GM21529 (cell line): ENCODE data around the gene SS18L1.
"Not testable (repeated sequence)": the region's sequence is repeated elsewhere in the genome, so short reads cannot be mapped to it uniquely, and the experiment has no call there.

Source experiments
- ATAC-seq: cut with Tn5 transposase; IDR thresholded peaks from one replicate; pipeline ENCODE4 v1.9.1; 2021; ENCODE audit not compliant: unreplicated experiment

Gene SS18L1

DNA sequence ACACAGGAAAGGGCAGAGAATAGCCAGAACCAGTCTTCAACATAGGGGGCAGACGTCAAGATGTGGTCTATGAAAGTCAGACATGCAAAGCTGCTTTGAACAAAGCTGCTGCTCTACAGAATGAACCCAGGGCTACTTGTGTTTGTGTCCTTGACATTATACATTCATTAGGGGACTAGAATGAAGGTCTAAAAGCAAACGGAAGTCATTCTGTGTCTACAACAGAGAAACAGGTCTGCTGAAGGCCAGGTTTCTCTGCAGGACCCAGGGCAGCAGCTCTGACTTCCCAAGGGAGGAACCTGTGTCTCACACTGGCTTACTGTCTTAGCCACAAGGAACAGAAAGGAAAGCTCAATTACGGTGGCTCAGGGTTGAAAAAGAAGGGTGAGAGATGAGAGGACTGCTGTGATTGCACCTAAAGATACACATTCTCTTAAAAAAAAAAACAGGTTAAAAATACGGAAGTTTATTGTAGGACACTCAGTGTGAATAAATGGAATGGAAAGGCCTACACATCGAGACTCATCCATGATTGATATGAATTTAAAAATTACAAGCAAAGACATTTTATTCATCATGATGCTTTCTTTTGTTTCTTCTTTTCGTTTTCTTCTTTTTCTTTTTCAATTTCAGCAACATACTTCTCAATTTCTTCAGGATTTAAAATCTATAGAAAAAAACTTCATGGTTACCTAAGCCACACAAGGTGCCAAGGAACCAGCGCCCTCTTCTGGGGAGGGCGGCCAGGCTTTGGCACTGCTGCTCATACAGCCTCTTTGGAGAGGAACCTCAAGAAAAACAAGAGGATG lies 7.1 kb upstream of the SS18L1 start:
- ATAC-seq, result no peak

DNA sequence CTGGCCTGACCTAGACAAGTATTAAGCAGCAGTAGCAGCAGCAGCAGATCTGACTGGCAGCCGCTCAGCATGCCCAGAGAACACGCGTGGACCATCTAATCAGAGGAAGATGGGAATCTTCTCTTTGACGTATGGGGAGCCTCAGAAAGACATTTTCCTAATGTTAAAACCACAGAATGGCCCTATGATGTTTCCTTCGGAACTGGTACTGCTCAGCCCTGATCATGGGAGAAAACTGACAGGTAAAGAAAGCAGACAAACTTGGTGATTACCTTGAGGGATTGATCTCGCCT lies 6.5 kb upstream of the SS18L1 start:
- ATAC-seq, result no peak

DNA sequence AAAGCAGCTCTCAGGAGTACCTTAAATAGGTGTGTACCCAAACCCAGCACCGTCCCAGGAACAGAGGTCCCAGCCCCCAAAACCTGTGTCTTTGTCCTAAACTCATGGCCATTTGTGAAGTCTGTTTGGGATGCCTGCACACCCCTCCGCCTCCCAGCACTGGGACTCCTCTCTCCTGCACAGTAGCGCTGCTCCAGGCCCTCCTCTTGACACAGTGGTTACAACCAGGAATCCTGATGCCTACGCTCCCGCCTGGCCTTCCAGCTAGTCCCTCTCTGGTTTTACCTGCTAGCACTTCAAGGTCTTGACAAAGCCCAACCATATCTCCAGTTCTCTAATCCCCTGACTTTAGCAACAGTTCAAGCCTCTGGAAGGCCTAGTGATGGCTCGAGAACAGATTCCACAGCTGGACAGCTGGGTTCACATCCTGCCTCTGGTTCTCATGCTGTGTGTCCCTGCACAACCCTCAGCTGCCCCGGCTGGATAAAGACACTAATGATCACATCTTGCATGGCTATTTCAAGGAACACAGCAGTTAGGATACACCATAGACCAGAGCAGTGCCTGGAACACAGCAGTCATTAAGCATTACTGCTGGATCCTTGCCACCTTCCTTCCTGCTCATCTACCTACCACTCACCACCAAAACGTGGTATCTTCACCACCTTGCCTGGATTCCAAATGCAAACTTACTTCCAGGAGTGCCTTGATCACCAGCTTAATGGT lies 5.9 kb upstream of the SS18L1 start:
- no peak for ATAC-seq

DNA sequence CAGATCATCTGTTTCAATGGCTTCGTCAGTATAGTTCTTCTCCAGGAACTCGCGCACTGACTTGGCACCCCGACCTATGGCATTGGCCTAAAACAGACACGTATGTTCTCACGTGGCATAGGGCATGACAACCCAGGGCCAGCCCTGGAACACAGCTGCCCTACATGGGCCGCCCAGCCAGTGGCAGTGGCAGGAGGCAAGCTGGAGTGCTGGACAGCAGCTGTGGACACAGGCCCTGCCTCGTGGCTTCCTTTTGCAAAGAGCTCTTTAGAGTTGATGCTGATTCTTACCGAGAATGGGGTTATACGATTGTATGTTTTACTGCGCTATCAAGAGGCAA lies 5.4 kb upstream of the SS18L1 start:
- ATAC-seq, result no peak

DNA sequence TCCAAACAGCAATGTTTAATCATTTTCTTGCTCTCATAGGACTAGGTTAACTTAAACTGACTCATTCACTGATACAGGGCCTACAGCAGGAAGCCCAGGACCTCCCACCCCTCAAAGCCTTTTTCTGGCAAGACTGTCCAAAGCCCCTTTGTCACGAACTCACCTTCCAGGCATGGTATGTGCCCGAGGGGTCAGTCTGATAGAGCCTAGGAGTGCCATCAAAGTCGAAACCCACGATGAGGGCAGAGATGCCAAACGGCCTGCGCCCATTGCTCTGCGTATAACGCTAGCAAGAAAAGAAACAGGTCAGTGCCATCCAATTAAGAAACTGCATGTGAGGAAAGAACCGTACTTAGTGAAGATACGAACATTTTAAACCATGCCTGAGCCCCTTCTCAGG lies 4.7 kb upstream of the SS18L1 start:
- no peak for ATAC-seq

DNA sequence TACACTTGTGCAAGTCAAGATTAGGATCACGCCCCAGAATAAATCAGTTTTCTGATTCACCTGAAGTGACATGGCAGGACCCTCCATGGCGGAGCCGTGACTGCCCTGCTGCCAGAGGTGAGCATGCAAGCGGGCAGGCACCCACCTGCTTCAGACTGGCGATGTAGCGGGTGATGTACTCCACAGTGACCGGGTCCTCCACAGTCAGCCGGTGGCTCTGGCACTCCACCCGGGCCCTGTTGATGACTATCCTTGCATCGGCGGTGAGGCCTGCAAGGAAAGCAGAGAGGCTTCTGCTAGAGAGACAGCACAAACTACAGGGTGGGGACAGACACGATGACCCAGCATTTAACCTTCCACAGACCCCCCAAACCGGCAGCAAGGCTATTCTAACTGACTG lies 3.9 kb upstream of the SS18L1 start:
- ATAC-seq, result no peak

DNA sequence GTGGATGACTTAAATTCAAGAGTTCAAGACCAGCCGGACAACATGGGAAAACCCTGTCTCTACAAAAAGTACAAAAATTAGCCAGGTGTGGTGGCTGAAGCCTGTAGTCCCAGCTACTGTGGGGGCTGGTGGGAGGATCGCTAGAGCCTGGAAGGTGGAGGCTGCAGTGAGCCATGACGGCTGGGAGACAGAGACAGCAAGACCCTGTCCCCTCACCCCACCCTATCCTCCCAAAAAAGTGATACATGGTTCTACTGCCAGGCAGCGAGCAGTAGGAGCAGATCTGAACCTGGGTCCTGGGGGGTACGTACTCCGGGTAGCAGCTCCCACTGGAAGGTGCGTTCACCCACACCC lies 2.5 kb upstream of the SS18L1 start:
- no peak for ATAC-seq

DNA sequence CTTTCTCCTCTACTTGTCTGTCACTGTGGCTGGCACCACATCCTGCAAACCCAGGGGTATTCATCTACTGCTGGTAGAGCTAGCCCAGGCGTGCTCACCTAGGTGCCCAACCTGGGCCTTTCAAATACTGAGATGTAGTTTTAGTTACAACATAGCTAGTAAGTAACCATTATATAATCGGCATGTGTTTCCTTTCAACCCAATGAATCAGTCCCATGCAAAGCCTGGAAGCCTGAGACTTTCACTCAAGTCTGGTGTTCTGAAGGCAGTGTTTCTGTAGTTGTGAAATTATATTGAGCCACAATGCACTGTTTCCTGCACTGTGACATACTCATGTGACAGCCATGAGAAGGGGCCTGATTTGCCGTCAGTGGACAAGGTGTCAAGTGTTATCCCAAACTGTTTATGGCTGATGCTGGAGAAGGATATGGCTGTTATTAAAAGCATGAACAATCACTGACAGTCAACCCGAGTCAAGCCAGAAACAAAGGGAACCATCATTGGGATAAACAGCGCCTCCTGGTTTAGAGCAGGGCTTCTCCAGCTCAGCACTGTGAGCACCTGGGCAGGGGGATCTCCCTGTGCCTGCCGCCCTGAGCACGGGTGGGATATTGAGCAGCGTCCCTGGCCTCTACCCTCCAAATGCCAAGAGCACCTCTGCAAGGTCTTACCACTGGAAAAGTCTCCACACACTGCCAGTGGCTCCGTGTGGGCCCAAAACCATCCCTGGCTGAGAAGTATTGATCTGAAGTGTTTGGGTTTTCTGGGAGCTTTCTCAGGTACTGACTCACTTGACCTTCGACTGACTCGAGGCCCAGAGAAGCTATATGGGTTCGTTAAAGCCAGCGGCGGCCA lies 1.9 kb upstream of the SS18L1 start:
- no peak for ATAC-seq

DNA sequence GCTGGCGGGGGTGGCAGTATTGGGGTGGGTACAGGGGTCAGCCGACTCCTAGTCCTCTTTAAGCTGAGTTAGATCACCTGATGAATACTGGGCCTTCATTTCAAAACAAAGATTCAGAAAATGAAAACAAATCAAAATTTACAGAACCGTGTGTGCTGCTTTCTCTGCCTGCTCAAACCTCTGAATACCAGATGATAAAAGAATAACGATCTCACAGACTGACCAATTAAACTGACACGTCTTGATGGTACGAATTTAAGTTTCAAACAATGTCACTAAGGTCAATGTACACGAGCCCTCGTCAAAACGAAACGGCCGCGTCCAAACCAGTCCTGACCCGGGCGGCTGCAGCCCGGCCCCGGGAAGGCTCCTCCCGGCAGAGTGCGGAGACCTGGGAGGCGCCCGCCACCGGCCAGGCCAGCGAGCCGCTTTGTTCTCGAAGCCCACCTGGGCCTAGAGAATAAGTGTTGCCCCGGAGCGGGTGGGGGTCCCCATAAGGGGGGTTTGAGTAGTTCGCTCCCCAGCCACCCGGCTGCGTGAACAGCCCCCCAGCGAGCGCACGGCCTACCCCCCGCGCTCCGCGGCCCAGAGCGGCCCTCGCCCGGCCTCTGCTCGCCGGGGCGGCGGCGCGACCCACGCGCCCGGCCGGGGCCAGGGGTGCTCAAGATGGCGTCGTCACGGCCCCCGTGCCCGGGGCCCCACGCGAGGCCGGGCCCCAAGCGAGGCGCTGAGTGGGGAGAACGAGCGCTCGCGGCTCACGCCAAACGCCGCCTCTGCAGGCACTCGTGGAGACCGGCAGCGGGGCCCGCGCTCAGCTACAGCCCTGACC lies 1.1 kb upstream of the SS18L1 start:
- peak; percentile 15 for ATAC-seq

DNA sequence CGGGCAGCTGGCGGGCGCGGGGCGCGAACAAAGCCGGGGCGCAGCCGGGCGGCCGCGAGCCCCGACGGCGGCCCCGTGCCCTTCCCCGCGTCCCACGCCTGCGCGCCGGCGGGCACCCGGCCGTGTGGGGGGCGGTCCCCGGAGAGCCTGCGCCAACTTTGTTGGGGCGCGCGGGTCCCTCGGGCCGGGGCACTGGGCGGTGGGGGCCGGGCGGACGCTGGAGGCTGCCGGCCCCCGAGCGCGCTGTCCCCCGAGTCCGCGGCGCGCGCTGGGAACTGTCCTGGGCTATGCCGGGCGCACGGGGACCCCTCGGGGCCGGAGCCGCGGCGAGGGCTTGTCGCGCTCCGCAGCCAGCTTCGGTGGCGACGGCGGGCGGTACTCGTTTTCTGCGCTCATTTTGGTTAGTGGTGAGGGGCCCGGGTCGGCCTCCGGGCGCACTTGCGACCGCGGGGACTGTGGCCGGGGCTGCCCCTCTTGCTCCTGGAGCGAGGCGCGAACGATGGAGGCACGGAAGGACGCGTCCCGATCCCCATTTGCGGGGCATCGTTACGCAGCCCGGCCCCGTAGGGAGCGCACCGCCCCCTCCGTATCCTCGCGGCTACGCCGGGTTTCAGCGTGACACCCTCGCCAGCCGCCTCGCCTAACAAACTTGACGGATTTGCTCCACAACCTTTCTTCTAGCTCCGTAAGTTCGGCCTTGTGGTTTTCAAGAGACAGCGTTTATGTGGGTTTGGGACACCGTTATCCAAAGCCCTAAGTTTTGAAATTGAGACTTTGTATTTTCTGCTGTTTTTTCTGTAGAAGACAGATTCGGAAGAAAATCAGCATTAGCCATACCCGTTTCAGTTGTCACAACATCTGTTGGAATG lies 622 bp downstream of the SS18L1 start:
- peak; percentile 27 for ATAC-seq

DNA sequence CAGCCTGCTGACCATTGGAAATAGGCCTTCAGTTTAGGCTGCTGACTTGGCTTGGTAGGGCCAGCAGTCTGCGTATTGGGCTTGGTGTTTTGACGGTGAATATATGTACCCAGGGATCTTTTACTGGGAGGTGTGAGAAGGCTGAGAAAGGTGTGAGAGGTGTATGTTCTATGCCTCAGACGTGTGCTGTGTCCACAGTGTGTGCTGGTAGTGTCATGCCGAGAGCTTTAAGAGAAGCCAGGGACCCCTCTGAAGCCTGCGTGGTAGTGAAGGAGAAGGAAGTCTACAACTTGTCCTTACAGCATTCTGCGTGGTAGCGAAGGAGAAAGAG lies 2.1 kb downstream of the SS18L1 start:
- no peak for ATAC-seq

DNA sequence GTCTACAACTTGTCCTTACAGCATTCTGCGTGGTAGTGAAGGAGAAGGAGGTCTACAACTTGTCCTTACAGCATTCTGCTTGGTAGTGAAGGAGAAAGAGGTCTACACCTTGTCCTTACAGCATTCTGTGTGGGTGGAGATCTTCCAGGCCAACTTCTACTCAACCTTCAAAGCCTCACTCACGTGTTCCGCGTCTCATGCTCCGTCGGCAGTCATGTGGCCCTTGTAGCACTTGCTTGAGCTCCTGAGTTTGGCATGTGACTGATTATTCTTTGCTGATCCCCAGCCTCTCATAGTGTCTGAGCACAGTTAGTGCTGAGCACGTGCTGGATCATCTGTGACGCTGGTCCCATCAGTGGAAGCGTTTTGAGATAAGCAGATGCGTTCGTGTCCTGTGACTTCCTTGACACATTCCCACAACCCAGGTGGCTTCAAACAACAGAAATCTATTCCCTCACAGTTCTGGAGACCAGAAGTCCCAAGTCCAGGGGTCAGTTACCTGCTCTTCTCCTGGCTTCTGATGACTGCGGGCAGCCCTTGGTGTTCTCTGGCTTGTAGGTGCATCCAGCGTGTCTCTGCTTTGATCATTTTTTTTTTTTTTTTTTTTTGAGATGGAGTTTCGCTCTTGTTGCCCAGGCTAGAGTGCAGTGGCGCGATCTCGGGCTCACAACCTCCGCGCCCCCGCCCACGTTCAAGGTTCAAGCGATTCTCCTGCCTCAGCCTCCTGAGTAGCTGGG lies 2.6 kb downstream of the SS18L1 start:
- no peak for ATAC-seq

DNA sequence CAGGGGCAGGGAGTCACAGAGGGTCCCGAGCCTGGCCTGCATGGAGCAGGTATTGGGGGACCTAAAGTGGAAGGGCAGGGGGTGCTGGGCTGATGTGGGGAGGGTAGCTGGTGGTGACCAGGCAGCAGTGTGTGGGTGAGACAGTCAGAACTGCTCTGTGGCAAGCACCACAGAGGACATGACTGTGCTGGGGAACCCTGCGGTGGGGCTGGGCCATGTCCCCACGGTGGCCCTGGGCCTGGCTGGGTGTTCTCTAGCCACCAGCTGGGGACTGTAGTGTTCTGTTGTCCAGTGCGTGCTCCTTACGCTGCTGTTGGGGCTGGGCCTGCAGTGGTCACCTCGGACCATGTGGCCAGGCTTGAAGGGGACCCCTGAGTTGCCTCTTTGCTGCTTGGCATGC lies 3.6 kb downstream of the SS18L1 start:
- no peak for ATAC-seq

DNA sequence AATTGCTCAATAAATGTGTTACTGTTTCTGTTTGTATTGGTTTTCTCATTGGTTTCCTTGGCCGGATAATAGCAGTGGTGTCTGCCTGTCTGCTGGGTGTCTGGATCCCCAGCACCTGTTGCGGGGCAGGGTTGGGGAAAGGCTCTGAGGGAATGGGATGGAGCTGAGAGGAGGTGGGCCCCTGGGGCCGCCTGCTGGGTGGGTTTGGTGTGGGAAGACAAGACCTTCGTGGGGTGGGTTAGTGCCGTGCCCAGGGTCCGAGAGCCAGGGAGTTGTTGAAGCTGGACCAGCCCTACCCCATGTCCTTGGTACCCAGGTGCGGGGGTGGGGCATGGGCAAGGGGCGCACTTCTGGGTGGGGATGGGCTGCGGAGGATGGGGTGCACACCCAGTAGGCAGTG lies 4.0 kb downstream of the SS18L1 start:
- no peak for ATAC-seq

DNA sequence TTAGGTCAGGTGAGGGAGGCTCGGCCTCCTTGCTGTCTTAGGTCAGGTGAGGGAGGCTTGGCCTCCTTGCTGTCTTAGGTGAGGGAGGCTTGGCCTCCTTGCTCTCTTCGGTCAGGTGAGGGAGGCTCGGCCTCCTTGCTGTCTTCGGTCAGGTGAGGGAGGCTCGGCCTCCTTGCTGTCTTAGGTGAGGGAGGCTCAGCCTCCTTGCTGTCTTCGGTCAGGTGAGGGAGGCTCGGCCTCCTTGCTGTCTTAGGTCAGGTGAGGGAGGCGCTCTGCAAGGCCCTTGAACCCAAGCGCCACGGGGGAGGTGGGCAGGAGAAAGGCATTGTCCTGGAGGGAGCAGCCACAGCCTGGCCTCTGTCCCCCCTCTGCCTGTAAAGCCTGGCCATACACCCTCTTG lies 4.8 kb downstream of the SS18L1 start:
- not testable (repeated sequence) for ATAC-seq

DNA sequence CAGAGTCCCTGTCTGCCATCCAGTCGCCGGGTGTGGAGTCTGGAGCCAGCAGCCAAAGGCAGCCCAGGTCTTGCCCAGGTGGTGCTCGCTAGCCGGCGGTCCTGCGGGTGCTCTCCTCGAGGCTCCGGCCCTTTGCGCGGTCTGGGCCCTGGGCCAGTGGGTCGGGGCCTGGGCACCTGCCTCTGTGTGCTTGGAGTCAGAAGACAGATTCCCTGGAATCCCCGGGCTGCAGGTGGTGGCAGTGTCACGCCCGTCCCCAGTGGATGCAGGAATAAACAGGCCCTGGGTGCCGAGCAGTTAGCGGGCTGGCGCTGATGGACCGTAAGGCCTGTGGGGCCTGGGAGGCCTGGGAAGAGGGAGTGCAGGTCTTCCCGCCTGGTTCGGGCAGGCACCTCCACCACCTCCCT lies 5.3 kb downstream of the SS18L1 start:
- ATAC-seq, result no peak

DNA sequence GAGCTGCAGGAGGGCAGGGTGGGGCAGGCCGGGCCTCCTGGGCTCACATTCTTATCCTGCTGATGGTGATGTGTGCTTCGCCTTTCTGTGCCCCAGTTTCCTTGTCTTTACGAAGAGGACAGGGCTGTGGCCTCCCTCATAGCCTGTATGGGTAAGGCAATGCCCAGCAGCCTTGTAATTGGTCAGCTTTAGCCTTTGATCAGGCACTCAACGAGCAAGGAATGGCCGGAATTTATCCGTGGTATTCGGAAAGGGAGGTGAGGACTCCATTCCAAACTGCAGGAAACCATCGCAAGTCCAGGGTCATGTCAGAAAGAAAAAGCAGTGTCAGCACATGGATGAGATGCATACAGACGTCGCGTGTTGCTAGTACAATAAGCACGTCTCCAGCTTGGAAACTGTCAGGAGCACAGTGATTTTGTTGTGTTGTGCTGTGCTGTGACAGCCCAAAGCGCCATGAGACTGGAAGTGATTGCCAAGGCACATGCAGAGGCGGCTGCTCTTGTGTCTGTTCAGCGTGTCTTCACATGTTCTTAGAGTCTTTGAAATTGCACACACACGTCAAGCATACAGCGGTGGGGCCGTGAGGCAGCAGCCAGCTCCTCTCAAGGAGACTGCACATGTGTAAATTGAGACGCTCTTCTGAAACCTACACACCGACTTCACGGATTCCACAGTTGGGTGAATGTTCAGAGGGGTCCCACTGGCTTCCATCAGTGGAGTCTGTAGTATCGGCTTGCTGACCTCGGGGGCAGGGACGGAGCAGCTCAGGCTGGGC lies 6.2 kb downstream of the SS18L1 start:
- ATAC-seq, result no peak

DNA sequence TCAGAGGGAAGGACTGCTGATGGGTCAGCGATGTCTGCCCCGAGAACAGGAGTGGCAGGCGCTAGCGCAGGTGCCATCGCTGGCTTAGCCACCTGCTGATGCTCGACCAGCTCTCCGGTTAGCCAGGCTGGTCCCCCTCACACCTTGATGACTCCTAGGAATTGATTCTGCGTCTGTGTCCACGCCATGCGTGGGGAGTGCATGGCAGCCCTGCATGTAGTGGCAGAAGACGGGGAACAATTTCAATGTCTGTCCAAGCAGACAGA lies 6.7 kb downstream of the SS18L1 start:
- no peak for ATAC-seq

DNA sequence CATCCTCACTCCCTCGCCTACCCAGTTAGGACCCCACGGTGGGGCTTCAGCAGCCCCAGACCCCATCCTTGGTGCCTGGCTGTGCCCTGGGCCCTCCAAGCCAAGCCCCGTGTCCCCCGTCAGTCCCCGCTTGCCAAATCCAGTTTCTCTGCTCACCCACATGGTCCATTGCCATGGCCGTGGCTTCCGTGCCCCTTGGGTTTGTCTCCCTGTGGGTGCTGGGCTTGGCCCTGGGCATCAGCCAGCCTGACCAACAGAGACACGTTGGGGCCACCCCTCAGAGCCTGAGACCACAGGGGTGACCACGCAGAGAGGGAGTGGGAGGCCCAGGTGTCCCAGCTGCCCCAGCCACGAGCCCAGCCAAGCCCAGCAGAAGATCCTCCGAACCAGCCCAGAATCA lies 7.7 kb downstream of the SS18L1 start:
- no peak for ATAC-seq
